NCI-H1417 (cell line): ENCODE data around the gene ZFP2.

Experiments used
- DNase-seq, 3 experiments: peaks; one replicate each; lab custom pipeline; 2025; lab: John Stamatoyannopoulos, UW

ZFP2 gene

GRCh38 chr5:178981381-178981780 is 85.7 kb downstream of the ZFP2 start:
- DNase-seq = no peak
